Coronary artery (tissue), 2 donors: ENCODE data around the gene TMTC1.

Source experiments
- DNase-seq: peaks from one replicate; pipeline ENCODE4 v3.0.0-alpha.2; 2017; ENCODE audit warnings: low spot score
- H3K27ac ChIP-seq, 2 donors: fragments of 200-600 bp; sonication (generic); one replicate each; pipeline ENCODE4 v1.5.1; 2016 to 2019
- H3K4me3 ChIP-seq: fragments of 200-600 bp; sonication (generic); 2 replicates; pipeline ENCODE4 v1.5.1; 2016; ENCODE audit warnings: mild to moderate bottlenecking, moderate library complexity
- CTCF ChIP-seq: fragments of 200-600 bp; sonication (generic); IDR thresholded peaks from one replicate; pipeline ENCODE4 v1.5.1; 2019; ENCODE audit warnings: antibody characterized with exemption

Gene TMTC1

GRCh38 chr12:29734305-29734704 lies 49.4 kb downstream of the TMTC1 start:
- no peak for TF ChIP-seq CTCF
- no peak for DNase-seq
- peak overlapping the region in 1 of 2 donors; percentile 61 for H3K27ac ChIP-seq
- no peak overlapping the region for H3K4me3 ChIP-seq

GRCh38 chr12:29733501-29733900 lies 50.2 kb downstream of the TMTC1 start:
- TF ChIP-seq CTCF: no peak
- Histone ChIP-seq H3K27ac (peak overlapping the region; percentile 7 to 48), H3K4me3 (no peak overlapping the region)
- DNase-seq: no peak

- peak overlapping the region; percentile 7 to 48 for H3K27ac ChIP-seq
- DNase-seq: no peak
- no peak overlapping the region for H3K4me3 ChIP-seq
- no peak for TF ChIP-seq CTCF
Measured at GRCh38 chr12:29733060-29733459, 50.7 kb downstream of the TMTC1 start.

- Histone ChIP-seq H3K4me3 (no peak overlapping the region), H3K27ac (peak overlapping the region in 1 of 2 donors; percentile 48)
- DNase-seq: no peak
- no peak for TF ChIP-seq CTCF
Measured at GRCh38 chr12:29732593-29732992, 51.1 kb downstream of the TMTC1 start.

- no peak overlapping the region for H3K4me3 ChIP-seq
- H3K27ac ChIP-seq: peak overlapping the region in 1 of 2 donors; percentile 48
- DNase-seq: no peak
- no peak for TF ChIP-seq CTCF
Measured at GRCh38 chr12:29732191-29732590, 51.6 kb downstream of the TMTC1 start.

- TF ChIP-seq CTCF: no peak
- H3K4me3 ChIP-seq: no peak overlapping the region
- H3K27ac ChIP-seq: no peak overlapping the region
- no peak for DNase-seq
Measured at GRCh38 chr12:29731591-29731990, 52.2 kb downstream of the TMTC1 start.

- no peak for DNase-seq
- Histone ChIP-seq H3K27ac (no peak overlapping the region), H3K4me3 (no peak overlapping the region)
- no peak for TF ChIP-seq CTCF
Measured at GRCh38 chr12:29730481-29730880, 53.3 kb downstream of the TMTC1 start.
